GM21619 (cell line): ENCODE results near the gene GTF2H2C.
"Not testable (repeated sequence)": the region's sequence is repeated elsewhere in the genome, so short reads cannot be mapped to it uniquely, and the experiment has no call there.

ENCODE experiments used
- ATAC-seq: cut with Tn5 transposase; IDR thresholded peaks from one replicate; pipeline ENCODE4 v1.9.1; 2021; ENCODE audit not compliant: unreplicated experiment

Gene GTF2H2C

DNA sequence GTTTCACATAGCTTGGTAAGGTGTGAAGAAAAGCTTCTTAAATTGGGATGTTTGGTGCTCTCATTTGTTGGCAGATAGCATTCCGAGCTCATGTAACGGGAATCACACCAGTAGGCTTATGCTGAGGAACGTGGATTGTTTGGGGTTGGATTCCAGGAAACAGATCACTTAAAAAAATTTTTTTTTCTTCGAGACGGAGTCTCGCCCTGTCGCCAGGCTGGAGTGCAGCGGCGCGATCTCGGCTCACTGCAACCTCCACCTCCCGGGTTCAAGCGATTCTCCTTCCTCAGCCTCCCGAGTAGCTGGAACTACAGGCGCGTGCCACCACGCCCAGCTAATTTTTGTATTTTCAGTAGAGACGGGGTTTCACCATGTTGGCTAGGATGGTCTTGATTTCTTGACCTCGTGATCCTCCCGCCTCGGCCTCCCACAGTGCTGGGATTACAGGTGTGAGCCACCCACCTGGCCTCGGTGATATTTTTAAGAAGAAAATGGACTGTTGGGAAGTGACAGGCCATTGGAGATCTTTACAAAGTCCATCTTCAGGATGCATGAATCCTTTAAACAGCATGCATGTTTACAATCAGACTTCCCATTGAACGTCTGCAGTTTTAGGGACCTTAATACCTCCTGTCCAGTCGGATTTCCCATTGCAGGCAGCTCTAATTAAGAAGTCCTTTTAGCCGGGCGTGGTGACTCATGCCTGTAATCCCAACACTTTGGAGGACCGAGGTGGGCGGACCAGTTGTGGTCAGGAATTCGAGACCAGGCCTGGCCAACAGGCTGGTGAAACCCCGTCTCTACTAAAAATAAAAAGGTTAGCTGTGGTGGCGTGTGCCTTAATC lies 818 bp downstream of the GTF2H2C start:
- ATAC-seq, result not testable (repeated sequence)

DNA sequence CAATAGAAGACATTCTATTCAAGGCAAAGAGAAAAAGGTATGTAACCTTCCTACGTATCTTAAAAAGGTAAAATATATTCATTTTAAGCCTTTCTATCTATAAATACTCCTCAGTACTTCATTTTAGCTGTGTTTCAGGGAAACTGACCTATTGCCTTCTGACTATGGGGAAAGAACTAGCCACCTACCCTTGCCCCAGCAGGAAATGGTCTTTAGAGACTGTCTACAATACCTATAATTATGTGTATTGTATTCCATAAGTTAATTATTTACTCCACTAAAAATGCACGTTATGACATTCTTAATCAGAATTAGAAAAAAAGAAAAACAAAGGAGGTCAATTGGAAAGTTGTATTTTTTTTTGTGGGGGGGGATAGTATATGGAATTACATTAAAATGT lies 6.2 kb downstream of the GTF2H2C start:
- not testable (repeated sequence) for ATAC-seq

DNA sequence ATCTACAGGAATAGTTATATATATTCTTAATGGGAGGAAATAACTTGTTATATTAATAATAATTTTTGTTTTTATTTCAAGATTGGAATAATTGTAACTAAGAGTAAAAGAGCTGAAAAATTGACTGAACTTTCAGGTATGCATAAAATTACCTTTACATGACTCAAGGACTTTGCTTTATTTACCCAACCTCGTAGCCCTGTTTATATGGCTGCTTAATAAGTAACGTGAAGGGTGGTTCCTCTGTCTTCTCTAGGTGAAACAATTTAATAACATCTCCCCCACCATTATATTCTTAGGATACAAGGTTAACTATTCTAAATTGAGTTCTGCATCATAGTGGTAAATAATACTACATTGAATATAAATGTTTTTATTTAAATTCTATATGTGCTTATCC lies 8.1 kb downstream of the GTF2H2C start:
- not testable (repeated sequence) for ATAC-seq

DNA sequence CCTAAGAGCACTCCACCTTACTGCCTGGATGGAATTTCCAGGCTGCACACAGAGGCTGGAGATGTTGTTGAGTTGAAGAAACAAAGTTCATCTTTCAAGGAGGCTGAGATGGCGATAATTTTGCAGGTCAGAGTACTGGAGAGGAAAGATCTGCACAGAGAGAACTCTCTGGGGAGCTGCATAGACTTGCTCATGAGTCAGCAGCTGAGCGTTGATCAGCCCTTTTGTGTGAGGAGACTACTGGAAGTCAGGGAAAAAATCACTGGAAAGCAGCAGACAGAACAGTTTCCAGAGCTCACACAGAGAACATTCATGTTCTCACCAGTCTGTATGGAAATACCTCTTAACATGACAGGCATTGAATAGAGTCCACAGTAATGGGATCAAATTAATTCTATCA lies 23.4 kb downstream of the GTF2H2C start:
- ATAC-seq, result not testable (repeated sequence)

DNA sequence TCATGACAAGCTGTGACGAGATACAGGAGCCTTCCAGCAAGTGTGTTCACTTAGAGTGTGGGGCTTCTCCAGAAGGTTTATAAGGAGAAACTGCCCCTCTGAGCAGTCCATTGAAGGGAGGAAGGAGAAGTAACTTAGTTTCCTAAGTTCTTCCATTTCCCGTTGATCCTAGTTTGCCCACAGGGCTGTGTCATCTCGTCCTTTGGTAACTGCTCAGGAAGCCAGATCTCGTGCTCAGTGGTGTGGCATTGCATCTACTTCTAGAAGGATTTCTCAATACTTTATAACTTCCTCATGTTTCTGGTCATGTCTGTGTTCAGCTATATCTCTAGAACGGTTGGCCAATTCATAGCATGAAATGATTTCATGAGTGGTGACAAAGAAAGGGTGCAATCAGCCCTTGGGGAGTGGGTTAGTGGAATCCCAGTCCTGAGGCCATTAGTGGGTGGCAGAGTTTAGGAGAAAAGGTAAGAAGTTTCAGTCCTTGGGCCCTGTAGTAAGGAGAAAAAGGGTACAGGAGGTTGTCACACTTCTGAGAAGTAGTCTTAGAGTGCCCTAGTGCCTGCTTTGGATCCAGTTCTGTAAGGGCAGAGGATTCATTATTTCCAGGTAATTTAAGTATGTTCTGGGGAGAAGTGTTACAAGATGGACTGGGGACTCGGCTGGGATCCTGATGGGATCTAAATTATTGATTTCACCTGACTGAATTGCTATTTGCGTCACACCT lies 36.3 kb downstream of the GTF2H2C start:
- not testable (repeated sequence) for ATAC-seq

DNA sequence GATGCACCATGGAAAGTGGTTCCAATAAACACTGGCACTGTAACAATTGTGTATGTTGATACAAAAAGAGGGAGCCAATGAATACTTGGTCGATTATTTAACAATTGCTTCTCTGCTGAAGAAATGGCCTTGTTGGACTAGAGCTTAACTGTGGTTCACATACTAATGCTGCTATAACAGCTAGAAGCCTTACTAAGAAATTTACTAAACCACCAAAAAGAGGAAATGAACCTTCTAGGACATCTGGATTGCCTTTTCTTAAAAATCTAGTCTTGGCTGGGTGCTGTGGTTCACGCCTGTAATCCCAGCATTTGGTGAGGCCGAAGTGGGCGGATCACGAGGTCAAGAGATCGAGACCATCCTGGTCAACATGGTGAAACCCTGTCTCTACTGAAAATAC lies 42.0 kb downstream of the GTF2H2C start:
- not testable (repeated sequence) for ATAC-seq

DNA sequence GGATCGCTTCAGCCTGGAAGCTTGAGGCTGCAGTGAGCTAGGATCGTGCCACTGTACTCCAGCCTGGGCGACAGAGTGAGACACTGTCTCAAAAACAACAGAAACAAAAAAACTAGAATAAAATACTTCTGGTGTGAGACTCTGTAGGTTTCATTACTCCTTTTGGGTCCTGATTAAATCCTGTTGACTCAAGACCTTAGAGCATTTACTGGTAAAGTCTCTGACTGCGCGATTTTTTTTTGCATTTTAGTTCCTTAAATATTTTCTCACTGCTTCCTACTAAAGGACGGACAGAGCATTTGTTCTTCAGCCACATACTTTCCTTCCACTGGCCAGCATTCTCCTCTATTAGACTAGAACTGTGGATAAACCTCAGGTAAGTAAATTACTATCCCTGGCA lies 46.8 kb downstream of the GTF2H2C start:
- not testable (repeated sequence) for ATAC-seq

DNA sequence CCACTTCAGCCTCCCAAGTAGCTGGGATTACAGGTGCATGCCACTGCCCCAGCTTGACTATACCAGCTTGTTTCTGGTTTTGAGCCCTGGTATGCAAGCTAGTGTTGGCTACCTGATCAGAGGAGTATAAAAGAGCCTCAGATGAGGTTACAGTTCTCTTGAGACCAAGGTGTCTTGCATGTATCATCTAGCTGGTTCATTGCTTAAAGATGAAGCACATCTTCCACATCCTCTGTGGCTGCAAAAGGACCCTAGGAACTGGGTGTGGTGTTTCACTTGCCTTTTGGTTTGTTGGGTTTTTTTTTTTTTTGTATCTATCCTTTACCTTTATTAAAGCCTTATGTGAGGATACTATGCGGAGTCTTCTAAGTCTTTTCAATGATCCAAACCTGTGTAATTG lies 47.8 kb downstream of the GTF2H2C start:
- not testable (repeated sequence) for ATAC-seq

DNA sequence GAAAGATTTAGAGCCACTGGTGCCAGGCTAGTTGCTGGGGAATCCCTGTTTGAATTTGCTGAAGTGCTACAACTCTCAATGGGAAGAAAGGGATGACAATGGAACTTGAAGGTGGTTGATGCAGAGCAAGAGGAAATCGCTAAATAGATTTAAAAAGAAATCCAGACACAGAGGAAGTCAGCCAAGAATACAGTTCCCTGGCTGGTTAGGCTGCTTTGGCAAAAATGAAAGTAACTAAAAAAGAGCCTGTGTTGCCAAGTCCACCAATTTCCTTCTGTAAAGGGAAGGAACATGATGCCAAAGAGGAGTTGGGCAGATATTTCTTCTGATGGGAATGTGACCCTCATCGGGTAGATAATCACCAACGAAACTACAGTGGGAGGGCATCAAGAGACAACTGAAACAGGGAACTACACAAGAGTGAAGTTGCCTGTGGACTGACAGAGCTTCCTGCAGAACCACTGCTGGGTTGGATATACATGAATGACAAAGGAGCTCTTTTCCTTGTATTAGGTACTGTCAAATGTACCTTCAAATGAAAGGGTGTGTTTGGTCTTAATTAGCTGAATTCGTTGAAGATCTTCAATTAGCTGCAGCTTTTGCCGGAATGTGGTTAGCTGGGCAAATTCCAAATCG lies 49.0 kb downstream of the GTF2H2C start:
- ATAC-seq, result not testable (repeated sequence)

DNA sequence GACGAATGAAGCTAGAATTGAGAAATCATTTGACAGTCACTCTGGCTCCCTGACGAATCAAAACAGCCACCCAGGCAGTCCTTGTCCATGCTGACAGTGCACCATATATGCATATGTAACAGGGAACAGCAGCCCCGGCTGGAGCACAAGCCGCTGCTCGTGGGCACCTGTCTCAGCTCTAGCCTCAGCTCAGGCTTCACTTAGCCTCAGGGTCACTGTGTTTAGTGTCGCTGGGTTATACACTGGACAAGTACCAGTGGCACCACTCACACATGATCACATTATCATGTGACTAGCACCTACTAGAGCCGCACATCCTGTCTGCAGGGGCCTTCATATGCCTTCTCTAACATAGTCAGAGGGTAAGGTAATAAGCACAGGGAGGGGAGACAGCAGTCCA lies 54.9 kb downstream of the GTF2H2C start:
- not testable (repeated sequence) for ATAC-seq

DNA sequence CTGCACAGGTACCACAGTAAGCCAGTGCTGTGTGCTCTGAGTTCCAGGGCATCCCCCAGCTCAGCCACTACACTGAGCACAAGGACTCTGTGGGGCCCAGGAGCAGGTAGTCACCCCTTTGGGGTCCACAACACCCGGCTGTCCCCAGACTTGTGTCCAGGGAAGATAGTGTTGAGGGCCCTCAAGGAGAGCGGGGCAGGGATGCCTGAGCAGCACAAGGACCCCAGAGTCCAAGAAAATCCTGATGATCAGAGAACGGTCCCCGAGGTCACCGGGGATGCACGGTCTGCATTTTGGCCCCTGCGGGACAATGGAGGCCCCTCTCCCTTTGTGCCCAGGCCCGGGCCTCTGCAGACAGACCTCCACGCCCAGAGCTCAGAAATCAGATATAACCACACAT lies 71.9 kb downstream of the GTF2H2C start:
- not testable (repeated sequence) for ATAC-seq
